ENCODE results near the gene DLGAP4.

The DLGAP4 gene

GRCh38 chr20:36481380-36482043 is 175.4 kb downstream of the DLGAP4 start:
- DNase-seq: peak; percentile 46

GRCh38 chr20:36482044-36482473 is 175.9 kb downstream of the DLGAP4 start:
- DNase-seq: peak; percentile 89

GRCh38 chr20:36483209-36483918 is 177.2 kb downstream of the DLGAP4 start:
- no peak for DNase-seq

- peak; percentile 32 for DNase-seq
Observed at GRCh38 chr20:36483919-36484808, 178.0 kb downstream of the DLGAP4 start.

- no peak for DNase-seq
Observed at GRCh38 chr20:36485286-36485685, 179.1 kb downstream of the DLGAP4 start.

- no peak for DNase-seq
Observed at GRCh38 chr20:36487069-36487468, 180.9 kb downstream of the DLGAP4 start.

GRCh38 chr20:36490191-36490590 is 184.1 kb downstream of the DLGAP4 start:
- no peak for DNase-seq

- DNase-seq: no peak
Observed at GRCh38 chr20:36491901-36492617, 185.9 kb downstream of the DLGAP4 start.

- no peak for DNase-seq
Observed at GRCh38 chr20:36493051-36493800, 187.1 kb downstream of the DLGAP4 start.

GRCh38 chr20:36493801-36494114 is 187.6 kb downstream of the DLGAP4 start:
- no peak for DNase-seq

GRCh38 chr20:36496707-36497669 is 190.8 kb downstream of the DLGAP4 start:
- DNase-seq: no peak

GRCh38 chr20:36497856-36498255 is 191.7 kb downstream of the DLGAP4 start:
- no peak for DNase-seq

- DNase-seq: no peak
Observed at GRCh38 chr20:36498386-36499179, 192.4 kb downstream of the DLGAP4 start.

GRCh38 chr20:36499211-36499610 is 193.1 kb downstream of the DLGAP4 start:
- no peak for DNase-seq

GRCh38 chr20:36499723-36500501 is 193.8 kb downstream of the DLGAP4 start:
- DNase-seq: no peak

- no peak for DNase-seq
Observed at GRCh38 chr20:36501367-36502006, 195.3 kb downstream of the DLGAP4 start.

GRCh38 chr20:36504295-36504694 is 198.2 kb downstream of the DLGAP4 start:
- DNase-seq: no peak

GRCh38 chr20:36506253-36506652 is 200.1 kb downstream of the DLGAP4 start:
- no peak for DNase-seq

GRCh38 chr20:36507746-36508145 is 201.6 kb downstream of the DLGAP4 start:
- no peak for DNase-seq

Measured in DMS153 (cell line).